Measurements from ENCODE around the gene OR10H4.

GRCh38 chr19:15948223-15949058 is at the start of gene OR10H4:
- TF ChIP-seq CTCF (IDR thresholded peaks at IDR 0.05), result no peak
- no peak for TF ChIP-seq POLR2A (IDR thresholded peaks at IDR 0.05)
- TF ChIP-seq POLR2AphosphoS5 (IDR thresholded peaks at IDR 0.05), result no peak

All from gastroesophageal sphincter (tissue), 3 donors.